Ramos (cell line): ENCODE measurements around the gene ATP2B2.
"Not testable (repeated sequence)": the region's sequence is repeated elsewhere in the genome, so short reads cannot be mapped to it uniquely, and the experiment has no call there.

Experiments used
- in situ Hi-C: fragments of 300-500 bp; cut with MboI; formaldehyde crosslinking; loops from one replicate; pipeline ENCODE4 v1.14.3; 2022; ENCODE audit warnings: low sequenced_read_pairs; ENCODE audit not compliant: unreplicated experiment

ATP2B2 gene

DNA sequence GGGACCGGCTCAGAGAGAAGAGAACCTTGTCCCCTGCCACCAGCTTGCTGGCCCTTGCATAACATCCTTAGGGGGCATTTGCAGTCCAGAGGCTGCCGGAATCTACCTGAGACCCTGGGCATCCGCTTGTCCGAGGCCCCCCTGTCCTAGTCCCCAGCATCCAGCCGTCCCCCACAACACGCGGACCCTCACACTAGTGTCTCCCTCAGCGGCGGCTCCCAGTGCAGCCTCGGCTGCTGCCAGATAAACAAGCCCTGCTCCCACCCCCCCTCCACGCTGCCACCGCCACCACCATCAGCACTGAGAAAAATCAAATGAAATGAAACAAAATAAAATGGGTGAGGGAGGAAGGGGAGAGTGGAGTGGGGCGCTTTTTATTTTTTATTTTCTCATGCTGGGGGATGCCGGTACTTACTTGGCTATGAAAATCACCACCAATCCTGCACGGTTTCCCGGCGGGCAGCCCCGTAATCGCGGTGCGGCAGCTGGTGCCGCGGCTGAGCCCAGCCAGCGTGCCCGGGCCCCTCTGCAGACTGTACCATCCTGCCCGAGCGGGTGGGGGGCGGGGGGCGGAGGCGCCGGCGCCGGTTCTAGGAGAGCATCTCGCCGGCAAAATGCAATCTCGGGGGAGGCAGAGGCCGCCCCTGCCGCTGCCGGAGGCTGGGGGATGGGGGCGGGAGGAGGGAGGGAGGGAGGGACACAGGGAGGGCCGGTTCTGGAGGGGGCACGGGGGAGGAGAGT is at the start of gene ATP2B2:
Gene ATP2B2, minus strand, starts transcription at position 537 of the 741 bp plus-strand sequence. CDS start 56,043 bp downstream, outside the sequence.
- in situ Hi-C loops: loop anchor here (25.0 kb wide), 1 partner anchor 168 kb away; no protein-coding TSS in a partner anchor

DNA sequence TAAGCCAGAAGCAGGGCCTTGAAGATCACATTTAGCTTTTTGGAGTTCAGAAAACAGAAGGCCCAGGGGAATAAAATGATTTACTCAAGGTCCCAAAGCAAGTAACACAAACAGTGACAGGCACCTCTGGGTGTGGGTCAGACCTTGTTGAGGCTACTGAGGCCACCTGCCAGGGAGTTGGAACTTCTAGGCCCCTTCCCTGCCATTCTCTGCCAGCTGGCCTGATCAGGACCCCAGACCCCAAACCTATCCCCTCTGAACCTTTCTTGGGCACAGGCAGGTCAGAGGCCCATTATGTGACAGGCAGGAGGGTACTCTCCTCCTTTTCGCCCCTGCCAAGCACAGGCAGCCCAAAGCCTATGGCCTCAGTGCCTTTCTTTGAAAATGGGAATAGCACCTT is 49.4 kb upstream of the ATP2B2 start:
- in situ Hi-C loops: no loop called here

DNA sequence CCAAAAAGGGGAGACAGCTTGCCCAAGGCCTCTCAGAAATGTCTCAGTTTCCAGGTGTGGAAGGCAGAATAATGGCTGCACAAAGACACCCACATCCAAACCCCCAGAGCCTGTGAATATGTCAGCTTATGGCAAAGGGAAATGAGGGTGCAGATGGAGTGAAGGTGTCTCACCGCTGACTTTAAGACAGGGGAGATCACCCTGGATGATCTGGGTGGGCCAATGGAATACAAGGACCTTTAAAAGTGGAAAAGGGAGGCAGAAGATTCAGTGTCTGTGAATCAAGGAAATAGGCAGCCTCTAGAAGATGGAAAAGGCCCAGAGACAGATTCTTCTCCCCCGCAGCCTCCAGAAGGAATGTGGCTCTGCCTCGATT is 48.8 kb upstream of the ATP2B2 start:
- in situ Hi-C loops: no loop called here

DNA sequence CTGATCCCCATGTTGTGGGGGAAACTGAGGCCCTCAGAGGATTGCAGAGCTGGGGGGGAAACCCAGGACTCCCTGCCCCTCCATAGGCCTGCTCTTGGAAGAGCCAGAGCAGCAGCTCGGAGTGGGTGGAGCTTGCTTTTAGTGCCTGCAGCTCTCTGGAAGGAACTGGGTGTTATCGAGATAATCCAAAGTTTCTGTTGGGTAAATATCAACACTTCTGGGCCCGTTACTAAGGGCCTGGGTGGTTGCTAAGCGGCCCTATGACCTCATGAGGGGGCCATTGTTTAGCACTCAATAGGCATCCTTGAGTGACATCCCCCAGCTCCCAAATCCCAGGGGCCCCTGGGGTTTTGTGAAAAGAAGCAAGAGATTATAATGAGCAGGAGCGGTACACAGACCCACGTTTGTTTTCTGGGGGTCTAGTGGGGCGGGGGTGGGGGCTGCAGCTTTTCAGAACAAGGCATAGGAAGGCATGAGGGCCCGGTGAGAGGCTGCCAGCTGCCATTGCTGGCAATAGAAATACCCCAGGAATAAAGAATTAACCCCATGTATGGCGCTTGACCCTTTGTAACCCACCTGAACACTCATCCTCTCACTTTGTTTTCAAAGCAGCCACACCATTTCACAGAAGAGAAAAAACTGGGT is 48.3 kb upstream of the ATP2B2 start:
- in situ Hi-C loops: no loop called here

DNA sequence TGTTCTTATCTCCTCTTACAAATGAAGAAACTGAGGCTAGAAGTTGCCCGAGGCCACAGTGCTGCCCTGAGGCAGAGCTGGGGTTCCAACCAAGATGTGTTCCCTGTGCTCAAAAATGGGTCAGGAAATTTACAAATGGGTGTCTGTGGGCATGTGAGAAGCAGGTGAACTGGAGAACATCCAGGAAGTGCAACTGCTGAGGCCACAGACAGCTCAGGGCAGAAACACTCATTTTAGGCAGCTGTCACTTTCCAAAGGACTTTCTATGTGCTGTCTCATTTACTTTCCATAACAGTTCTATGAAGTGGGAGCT is 47.2 kb upstream of the ATP2B2 start:
- in situ Hi-C loops: no loop called here

DNA sequence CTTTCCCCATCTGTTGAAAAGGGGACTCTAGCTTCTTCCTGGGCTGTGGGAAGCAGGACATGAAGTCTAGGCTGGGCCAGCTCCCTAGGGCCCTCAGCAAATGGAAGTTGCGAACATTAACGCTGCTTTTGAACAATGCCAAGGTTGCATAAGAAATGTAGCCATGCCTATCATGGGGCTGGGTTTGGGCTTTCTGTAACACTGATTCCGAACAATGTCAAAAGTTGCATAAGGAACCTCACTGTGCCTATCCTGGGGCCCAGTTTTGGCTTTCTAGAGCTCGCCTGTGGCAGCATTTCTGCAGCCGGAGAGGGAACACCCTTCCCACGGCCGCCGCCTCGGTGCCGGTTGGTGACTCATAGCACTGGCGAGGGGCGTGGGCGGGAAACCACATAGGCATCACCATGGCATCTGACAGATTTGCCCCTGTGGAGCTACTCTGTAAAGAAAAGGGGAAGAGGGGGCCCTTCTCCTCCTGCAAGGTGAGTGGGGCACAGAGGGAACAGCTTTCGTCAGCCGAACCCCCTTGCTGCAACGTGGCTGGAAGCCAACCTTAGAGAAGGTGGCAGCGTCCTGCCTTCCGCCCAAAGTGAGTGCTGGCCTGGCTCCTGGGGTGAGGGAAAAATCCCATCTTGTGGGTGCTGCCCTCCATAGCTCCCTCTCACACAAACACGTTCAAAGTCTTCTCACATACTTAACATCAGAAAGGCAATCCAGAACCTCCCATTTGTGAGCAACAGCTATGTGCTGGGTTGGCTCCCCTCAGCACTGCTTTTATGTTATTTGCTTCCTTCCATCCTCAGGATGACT is 46.6 kb upstream of the ATP2B2 start:
- in situ Hi-C loops: no loop called here

DNA sequence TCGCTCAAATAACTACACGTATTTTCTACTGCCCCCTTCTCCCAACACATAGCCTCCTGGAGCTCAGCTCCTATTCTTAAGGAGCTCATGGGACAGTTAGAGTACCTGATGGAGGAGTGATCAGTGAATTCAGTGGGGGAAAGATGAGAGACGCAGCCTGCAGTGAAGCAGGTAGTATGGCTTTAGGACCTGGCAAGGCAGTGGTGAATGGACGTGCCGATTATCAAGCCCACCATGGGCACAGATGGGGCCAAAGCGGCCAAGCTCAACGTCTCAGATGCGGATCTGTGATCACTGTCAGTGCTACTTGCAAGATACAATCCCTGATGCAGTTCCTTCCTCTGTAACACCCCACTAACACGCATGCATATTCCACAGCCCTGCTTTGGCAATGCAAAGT is 45.8 kb upstream of the ATP2B2 start:
- in situ Hi-C loops: no loop called here

DNA sequence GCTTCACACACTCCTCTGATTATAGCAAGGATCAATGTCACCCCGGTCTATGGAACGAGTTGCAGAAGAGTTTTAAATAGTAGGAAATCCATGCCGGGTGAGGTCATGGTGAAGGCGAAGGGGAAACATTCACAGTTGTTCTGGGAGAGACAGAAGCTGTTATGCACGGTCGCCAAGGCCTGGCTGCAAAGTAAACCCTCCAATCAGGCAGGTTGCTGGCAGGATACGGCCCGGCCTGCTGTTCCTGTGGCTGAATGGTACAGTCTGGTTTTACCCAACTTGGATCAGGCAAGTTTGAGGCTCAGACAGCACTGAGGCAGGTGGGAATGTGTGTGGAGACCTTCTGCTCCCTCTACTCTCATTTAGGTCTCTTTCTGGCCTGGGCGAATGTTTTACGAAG is 45.3 kb upstream of the ATP2B2 start:
- in situ Hi-C loops: no loop called here

DNA sequence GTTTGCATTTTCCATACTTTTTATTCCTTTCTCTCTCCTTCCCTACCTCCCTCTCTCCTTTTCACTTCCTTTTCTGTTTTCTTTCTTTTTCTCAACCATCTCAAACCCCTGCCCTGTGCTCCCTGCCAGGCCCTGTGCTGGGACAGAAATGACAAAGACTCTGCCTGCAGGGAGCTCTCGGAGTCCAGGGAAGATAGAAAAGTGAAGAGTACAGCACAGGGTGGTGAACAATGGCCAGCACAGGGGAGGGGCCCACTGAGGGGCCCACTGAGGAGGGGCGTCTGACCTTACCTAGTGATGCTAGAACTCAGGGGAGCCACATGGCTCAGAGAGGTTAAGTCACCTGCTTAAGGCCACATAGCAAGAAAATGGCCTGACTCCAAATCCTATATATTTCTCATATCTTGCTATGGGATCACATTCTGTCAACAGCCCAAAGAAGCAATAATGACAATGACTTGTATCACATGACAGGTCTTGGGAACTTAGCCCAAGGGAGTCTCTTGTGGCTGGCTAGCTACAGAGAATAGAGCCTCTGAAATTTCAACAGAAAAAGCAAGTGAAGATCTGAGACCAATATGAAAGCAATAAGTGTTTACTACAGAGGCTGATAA is 44.3 kb upstream of the ATP2B2 start:
- in situ Hi-C loops: no loop called here

DNA sequence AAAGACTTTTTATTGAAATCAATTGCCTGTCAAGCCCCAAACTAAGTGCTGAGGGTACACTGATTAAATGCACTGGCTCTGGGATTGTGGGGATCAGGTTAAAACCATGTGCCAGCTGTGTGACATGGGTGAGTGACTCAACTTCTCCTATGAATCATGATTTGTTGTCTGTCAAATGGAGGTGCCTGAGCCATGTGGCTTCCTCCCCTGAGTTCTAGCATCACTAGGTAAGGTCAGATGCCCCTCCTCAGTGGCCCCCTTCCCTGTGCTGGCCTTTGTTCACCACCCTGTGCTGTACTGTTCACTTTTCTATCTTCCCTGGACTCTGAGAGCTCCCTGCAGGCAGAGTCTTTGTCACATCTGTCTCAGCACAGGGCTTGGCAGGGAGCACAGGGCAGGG is 43.6 kb upstream of the ATP2B2 start:
- in situ Hi-C loops: no loop called here

DNA sequence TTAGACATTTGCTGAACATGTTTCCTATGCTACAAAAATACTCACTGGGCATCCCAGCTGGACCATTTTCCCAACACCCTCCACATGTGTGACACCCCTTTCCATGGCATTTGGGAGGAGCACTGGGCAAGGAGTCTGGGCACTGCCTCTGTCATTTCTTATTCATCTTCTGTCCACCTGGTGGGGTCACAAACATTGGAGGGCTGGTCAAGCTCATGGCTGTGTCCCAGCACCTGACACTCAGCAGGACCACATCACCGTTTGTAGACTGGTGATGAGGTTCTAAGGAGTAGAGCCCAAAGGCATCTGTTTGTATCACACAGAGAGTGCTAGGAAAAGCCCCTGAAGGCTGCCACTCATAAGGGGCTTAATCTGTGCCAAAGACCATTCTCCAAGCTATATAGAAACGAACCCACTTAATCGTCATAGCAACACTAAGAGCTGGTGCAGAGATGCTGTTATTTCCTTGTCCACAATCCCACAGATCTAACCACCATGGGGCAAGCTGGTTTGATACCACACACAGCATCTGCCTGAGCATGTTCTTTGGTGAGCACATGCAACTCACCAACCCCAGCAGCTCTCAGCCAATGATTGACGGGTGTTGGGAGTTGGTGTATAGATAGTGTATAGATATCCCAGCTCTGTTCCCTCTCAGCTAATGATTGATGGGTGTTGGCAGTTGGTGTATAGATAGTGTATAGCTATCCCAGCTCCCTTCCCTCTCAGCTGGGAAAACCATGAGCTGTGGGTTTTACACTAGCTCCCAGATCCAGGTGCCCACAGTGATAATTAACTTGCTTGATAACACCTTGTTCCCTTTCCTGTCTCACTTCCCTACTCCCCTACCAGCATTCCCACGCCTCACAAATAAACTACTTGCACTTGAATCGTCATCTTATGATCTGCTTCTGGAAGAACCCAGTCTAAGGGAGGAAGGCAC is 42.7 kb upstream of the ATP2B2 start:
- in situ Hi-C loops: no loop called here

DNA sequence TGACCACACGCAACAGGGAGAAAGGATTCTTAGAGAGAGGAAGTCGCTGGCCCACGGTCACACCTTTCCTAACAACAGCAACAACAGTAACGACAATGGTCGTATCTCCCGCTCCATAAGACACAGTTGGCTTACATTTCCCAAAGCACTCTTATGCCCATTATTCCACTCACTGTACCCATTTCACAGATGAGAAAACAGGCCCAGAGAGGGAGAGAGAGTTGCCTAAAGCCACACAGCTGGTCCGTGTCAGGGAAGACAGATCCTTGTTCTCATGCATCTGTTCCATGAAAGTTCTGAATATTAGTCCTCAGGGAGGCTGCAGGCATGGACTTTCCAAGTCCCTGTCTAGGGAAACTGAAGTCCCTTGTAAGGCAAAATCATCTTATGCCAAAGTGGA is 42.0 kb upstream of the ATP2B2 start:
- in situ Hi-C loops: no loop called here

DNA sequence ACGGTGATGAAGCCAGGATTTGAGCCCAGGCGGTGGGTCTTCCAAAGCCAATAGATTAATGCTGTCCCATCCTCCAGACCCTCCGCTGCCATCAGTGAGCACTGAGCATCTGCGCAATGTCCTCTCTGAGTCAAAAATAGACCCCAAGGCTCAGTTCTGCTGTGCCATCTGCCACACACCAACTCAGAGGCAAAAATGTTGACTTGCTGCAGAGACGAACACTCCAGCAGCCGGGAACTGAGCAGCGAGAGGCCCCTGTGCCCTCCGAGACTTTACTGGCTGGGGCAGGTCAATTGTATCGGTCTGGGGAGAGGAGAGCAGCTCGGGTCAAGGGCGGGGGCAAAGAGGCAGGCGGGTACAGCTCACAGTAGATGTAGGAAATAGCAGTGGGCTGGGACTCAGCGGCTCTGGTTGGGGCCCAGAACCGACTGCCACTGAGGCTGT is 41.5 kb upstream of the ATP2B2 start:
- in situ Hi-C loops: no loop called here

DNA sequence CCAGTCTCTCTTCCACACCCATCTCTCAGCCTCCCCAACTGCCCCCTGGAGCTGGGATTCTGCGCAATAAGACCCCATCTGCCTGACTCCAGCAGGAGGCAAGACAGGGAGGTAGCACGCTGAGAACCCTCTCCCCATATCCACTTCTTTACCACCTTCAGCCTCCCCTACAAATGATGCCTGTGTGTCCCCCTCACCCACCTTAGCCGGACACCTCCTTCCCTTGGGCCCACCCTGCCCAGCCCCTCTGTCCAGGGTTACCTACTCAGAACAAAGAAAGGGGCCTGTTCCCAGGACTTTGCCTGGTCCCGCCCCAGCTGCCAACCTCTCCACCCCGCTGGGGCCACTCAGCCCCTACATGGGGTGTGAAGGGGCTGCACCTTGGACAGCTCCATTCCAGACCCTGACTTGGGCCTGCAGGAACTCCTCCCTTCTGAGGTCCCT is 40.8 kb upstream of the ATP2B2 start:
- in situ Hi-C loops: no loop called here

DNA sequence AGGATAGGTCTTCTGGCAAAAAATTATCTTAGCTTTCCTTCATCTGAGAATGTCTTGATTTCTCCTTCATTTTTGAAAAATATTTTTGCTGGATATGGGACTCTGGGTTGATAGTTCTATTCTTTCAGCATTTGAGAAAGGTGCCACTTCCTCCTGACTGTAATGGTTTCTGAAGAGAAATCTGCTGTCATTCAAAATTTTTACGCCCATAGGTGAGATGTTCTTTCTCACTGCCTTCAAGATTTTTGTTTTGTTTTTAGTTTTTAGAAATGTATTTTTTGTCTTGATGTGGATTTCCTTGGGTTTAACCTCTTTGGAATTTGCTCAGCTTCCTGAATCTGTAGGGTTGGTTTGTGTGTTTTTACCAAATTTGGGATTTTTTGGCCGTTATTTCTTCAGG is 37.1 kb upstream of the ATP2B2 start:
- in situ Hi-C loops: no loop called here

DNA sequence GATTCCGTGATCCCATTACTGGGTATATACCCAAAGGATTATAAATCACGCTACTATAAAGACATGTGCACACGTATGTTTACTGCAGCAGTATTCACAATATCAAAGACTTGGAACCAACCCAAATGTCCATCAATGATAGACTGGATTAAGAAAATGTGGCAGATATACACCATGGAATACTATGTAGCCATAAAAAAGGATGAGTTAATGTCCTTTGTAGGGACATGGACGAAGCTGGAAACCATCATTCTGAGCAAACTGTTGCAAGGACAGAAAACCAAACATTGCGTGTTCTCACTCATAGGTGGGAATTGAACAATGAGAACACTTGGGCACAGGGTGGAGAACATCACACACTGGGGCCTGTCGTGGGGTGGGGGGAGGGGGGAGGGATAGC is 35.0 kb upstream of the ATP2B2 start:
- in situ Hi-C loops: not testable (repeated sequence)

DNA sequence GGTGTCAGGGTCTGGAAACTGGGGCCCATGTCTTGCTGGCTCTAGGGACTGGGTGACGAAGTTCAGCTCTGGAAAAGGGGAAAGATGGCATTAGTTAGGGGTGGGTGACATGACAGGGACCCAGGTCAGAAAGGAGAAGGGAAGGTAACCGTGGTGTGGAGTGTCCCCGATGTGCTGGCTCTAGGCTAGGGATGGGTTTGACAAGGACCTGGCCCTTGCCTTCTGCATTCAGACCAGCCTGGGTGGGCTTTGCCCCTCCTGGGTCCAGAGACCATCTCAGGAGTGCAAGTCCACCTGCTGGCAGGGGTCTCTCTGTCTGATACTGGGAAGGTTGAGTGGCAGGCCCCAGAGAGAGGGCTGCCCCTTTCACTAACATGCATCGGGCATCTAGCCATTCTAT is 28.7 kb upstream of the ATP2B2 start:
- in situ Hi-C loops: no loop called here

DNA sequence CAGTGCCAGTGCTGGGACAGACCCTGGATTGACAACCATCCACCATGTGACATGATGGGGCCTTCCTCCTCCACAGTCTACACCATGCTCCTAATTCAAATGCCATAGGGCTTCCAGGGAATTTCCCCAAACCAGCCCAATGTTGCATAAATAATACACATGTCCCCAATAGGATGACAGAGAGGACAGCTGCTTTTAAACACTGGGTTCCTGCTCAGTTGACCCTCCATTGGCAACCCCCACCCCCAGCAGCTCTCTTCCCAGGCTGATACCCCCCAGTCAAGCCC is 28.3 kb upstream of the ATP2B2 start:
- in situ Hi-C loops: no loop called here

DNA sequence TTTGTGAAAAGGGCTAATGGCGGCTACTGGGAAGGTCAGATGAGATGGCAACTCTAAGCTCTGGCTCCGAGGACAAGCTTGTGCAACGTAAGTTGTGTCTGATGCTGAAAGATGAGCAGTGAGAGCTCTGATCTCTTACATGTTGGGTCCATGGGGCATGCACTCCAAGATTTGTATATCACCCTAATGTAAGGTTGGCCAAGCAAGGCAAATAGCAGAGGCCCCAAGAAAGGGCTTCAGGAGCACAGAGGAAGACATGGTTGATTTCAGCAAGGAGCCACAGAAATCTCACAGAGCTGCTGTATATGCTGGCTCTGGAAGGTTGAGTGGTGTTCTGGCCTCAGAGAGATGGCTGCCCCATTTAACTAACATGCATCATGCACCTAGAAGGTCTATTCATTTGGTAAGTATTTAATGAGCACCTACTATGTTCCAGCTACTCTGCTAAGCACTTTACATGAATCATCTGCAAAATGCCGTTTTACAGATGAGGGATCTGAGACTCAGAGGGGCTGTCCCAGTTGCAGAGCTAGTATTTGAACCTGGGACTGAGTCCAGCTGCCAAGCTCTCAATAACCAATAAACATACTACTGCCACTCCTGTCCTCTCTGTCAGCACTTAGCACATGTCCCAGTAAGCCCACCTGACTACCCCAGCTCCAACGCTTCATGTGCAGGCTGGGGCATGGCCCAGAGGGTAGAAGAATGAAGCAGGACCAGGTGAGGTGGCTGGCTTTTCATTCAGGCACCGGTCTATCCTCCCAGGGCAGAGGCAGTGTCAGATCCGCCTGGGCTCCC is 27.8 kb upstream of the ATP2B2 start:
- in situ Hi-C loops: no loop called here
